CD14-positive monocyte (primary cell): ENCODE results near the gene S100A1. TPM values are rescaled to one million over a fixed set of nuclear protein-coding genes. Genes with fewer than 3 reads are reported as not detected.
A peak's percentile ranks its signal among the peaks of the same experiment; 100 is the strongest.

Source experiments
- DNase-seq, 3 donors: peaks; one replicate each; pipeline ENCODE4 v3.0.0-alpha.2; 2011 to 2022
- H2AFZ ChIP-seq: 2 replicates; pipeline ENCODE4 v1.6.0; 2012; ENCODE audit warnings: mild to moderate bottlenecking, low read depth, low read length, inconsistent platforms; ENCODE audit not compliant: insufficient read depth, poor library complexity, severe bottlenecking
- H3K27ac ChIP-seq, 2 donors: 1 replicate in 1 of 2; 2 replicates in 1 of 2; pipeline ENCODE4 v1.5.1; 2012 to 2013; ENCODE audit warnings: low read length in 2 of 2, control low read depth in 1 of 2, inconsistent platforms in 1 of 2, low read depth in 1 of 2, mild to moderate bottlenecking in 1 of 2
- H3K27me3 ChIP-seq, 2 donors: one replicate each; pipeline versions ENCODE4 v1.6.0 to v1.6.1; 2011 to 2013; ENCODE audit warnings: low read length in 2 of 2; ENCODE audit not compliant: control insufficient read depth in 2 of 2, insufficient read depth in 2 of 2
- H3K36me3 ChIP-seq, 2 donors: replicated peaks in 1 of 2; 1 replicate in 1 of 2; 2 replicates in 1 of 2; pipeline versions ENCODE4 v1.5.1 to v1.6.1; 2012 to 2013; ENCODE audit warnings: low read length in 2 of 2, control low read depth in 1 of 2, inconsistent platforms in 1 of 2, mild to moderate bottlenecking in 1 of 2; ENCODE audit not compliant: insufficient read depth in 2 of 2, control insufficient read depth in 1 of 2
- H3K4me1 ChIP-seq, 2 donors: 1 replicate in 1 of 2; 2 replicates in 1 of 2; pipeline versions ENCODE4 v1.5.1 to v1.6.1; 2012 to 2013; ENCODE audit warnings: low read length in 2 of 2, control low read depth in 1 of 2, inconsistent platforms in 1 of 2, mild to moderate bottlenecking in 1 of 2, moderate library complexity in 1 of 2; ENCODE audit not compliant: insufficient read depth in 2 of 2, control insufficient read depth in 1 of 2
- H3K4me2 ChIP-seq: replicated peaks from 2 replicates; pipeline ENCODE3; 2012; ENCODE audit warnings: low read length, moderate library complexity, mild to moderate bottlenecking; ENCODE audit not compliant: poor library complexity, severe bottlenecking; ENCODE audit errors: extremely low read depth
- H3K4me3 ChIP-seq, 3 experiments: fragments of 200-600 bp in 1 of 3; sonication (generic) in 1 of 3; replicated peaks in 1 of 3; 1 replicate in 2 of 3; 2 replicates in 1 of 3; pipeline ENCODE4 v1.5.1; 2011 to 2013; ENCODE audit warnings: low read length in 3 of 3, mild to moderate bottlenecking in 3 of 3, control low read depth in 2 of 3, low read depth in 2 of 3, inconsistent platforms in 1 of 3, moderate library complexity in 1 of 3
- H3K79me2 ChIP-seq: 2 replicates; pipeline ENCODE4 v1.6.0; 2012; ENCODE audit warnings: mild to moderate bottlenecking, control low read depth, inconsistent platforms, low read length, moderate library complexity; ENCODE audit not compliant: insufficient read depth
- H3K9ac ChIP-seq: 2 replicates; pipeline ENCODE4 v1.6.0; 2017; ENCODE audit warnings: low read length, mild to moderate bottlenecking; ENCODE audit not compliant: insufficient read depth, poor library complexity, severe bottlenecking
- H3K9me3 ChIP-seq, 2 donors: replicated peaks in 1 of 2; 1 replicate in 1 of 2; 2 replicates in 1 of 2; pipeline versions ENCODE4 v1.5.1 to v1.6.1; 2012 to 2013; ENCODE audit warnings: low read length in 2 of 2, control low read depth in 1 of 2; ENCODE audit not compliant: control insufficient read depth in 1 of 2, insufficient read depth in 1 of 2
- H4K20me1 ChIP-seq: 2 replicates; pipeline ENCODE4 v1.6.0; 2012; ENCODE audit warnings: mild to moderate bottlenecking, low read length, control low read depth, moderate library complexity; ENCODE audit not compliant: insufficient read depth
- H3K27ac Mint-ChIP-seq, 7 donors: one replicate each; pipeline ENCODE4 v1.8.0; 2020; ENCODE audit warnings: mild to moderate bottlenecking in 7 of 7, mixed read lengths in 7 of 7, moderate library complexity in 6 of 7, inconsistent platforms in 2 of 7
- H3K27me3 Mint-ChIP-seq, 3 donors: one replicate each; pipeline ENCODE4 v1.8.0; 2021 to 2022; ENCODE audit warnings: low read depth in 3 of 3, mild to moderate bottlenecking in 3 of 3, mixed read lengths in 3 of 3, moderate library complexity in 3 of 3, inconsistent platforms in 1 of 3
- H3K36me3 Mint-ChIP-seq, 2 donors: one replicate each; pipeline ENCODE4 v1.8.0; 2020; ENCODE audit warnings: mixed read lengths in 2 of 2, inconsistent platforms in 1 of 2, mild to moderate bottlenecking in 1 of 2
- H3K4me1 Mint-ChIP-seq: one replicate; pipeline ENCODE4 v1.8.0; 2020; ENCODE audit warnings: mild to moderate bottlenecking, mixed read lengths
- H3K4me3 Mint-ChIP-seq, 2 donors: one replicate each; pipeline ENCODE4 v1.8.0; 2020; ENCODE audit warnings: mild to moderate bottlenecking in 2 of 2, mixed read lengths in 2 of 2, moderate library complexity in 1 of 2
- H3K9me3 Mint-ChIP-seq, 7 donors: one replicate each; pipeline ENCODE4 v1.8.0; 2020 to 2022; ENCODE audit warnings: mixed read lengths in 7 of 7, mild to moderate bottlenecking in 6 of 7, moderate library complexity in 6 of 7, inconsistent platforms in 2 of 7
- WGBS: methylation state at CpG from one replicate; pipeline ENCODE4 v1.1.5; 2013; ENCODE audit warnings: missing lambda C conversion rate; ENCODE audit not compliant: insufficient coverage; 5-methylcytosine and 5-hydroxymethylcytosine counted together
- intact Hi-C, 2 donors: fragments of 100-400 bp; cut with micrococcal nuclease; formaldehyde crosslinking; loops; one replicate each; pipeline versions ENCODE4 v1.15.0 to v1.15.1; 2023
- polyA plus RNA-seq, 3 donors: library from polyadenylated mRNA; depleted of rRNA in 1 of 3; unstranded in 2 of 3; stranded (reverse) in 1 of 3; fragments of 300-500 nt in 2 of 3; fragments of >200 nt in 1 of 3; fragmentation: Illumina TruSeq in 2 of 3; gene quantifications; 1 replicate in 2 of 3; 2 replicates in 1 of 3; pipeline ENCODE4 v1.2.3, GENCODE V29; 2012 to 2021
- TF ChIP-seq, protein P1 (sequence below): fragments of 200-600 bp; IDR thresholded peaks from one replicate; pipeline ENCODE4 v1.8.0; 2022; ENCODE audit warnings: antibody characterized with exemption, mild to moderate bottlenecking

Gene S100A1
- polyA plus RNA-seq, 3 donors, result not detected

DNA sequence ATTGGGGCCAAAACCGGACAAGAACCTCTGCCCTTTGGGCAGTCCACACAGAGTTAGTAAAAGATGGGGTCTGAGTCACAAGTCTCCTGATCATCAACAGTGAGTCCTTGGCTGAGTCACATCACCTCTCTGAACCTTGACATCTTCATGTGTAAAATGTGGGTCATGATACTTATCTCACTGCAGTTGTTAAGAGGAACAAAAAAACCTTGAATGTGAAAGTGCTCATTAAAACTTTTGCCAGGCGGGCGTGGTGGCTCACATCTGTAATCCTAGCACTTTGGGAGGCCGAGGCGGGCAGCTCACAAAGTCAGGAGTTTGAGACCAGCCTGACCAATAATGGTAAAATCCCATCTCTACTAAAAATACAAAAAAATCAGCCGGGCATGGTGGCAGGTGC, 31.0 kb upstream of the S100A1 start:
- peak overlapping the region in 5 of 7 donors; percentile 2 to 85 (median 77) for H3K27ac Mint-ChIP-seq
- H3K36me3 Mint-ChIP-seq, result no peaks in the 10 kb centered on the region
- no peaks in the 10 kb centered on the region for H3K27me3 ChIP-seq
- H3K4me3 ChIP-seq, result no peak overlapping the region
- no peak overlapping the region for H2AFZ ChIP-seq
- peaks cover 47% of the 10 kb centered on the region for H3K4me1 Mint-ChIP-seq
- WGBS, result 76% methylated on average over 3 of the region's 6 CpGs
- no peak overlapping the region for H3K9ac ChIP-seq
- H3K4me2 ChIP-seq, result no peak overlapping the region
- no peaks in the 10 kb centered on the region for H3K9me3 ChIP-seq
- TF ChIP-seq, protein P1, sequence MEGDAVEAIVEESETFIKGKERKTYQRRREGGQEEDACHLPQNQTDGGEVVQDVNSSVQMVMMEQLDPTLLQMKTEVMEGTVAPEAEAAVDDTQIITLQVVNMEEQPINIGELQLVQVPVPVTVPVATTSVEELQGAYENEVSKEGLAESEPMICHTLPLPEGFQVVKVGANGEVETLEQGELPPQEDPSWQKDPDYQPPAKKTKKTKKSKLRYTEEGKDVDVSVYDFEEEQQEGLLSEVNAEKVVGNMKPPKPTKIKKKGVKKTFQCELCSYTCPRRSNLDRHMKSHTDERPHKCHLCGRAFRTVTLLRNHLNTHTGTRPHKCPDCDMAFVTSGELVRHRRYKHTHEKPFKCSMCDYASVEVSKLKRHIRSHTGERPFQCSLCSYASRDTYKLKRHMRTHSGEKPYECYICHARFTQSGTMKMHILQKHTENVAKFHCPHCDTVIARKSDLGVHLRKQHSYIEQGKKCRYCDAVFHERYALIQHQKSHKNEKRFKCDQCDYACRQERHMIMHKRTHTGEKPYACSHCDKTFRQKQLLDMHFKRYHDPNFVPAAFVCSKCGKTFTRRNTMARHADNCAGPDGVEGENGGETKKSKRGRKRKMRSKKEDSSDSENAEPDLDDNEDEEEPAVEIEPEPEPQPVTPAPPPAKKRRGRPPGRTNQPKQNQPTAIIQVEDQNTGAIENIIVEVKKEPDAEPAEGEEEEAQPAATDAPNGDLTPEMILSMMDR, result no peak
- intact Hi-C loops, result loop anchor here in 1 of 2 donors (5.0 kb wide), 1 partner anchor 35 kb away; the partner anchor contains the start of gene CHTOP
- H3K4me1 ChIP-seq, result peaks cover 24 to 39% of the 10 kb centered on the region in 2 donors
- H3K4me3 Mint-ChIP-seq, result no peak overlapping the region
- H3K79me2 ChIP-seq, result no peaks in the 10 kb centered on the region
- no peaks in the 10 kb centered on the region for H3K36me3 ChIP-seq
- no peaks in the 10 kb centered on the region for H3K9me3 Mint-ChIP-seq
- H3K27ac ChIP-seq, result no peak overlapping the region
- H3K27me3 Mint-ChIP-seq, result peaks cover 2 to 3% (median 2%) of the 10 kb centered on the region in 3 donors
- no peaks in the 10 kb centered on the region for H4K20me1 ChIP-seq
- DNase-seq, result peak; percentile 49 to 81 (median 66)

DNA sequence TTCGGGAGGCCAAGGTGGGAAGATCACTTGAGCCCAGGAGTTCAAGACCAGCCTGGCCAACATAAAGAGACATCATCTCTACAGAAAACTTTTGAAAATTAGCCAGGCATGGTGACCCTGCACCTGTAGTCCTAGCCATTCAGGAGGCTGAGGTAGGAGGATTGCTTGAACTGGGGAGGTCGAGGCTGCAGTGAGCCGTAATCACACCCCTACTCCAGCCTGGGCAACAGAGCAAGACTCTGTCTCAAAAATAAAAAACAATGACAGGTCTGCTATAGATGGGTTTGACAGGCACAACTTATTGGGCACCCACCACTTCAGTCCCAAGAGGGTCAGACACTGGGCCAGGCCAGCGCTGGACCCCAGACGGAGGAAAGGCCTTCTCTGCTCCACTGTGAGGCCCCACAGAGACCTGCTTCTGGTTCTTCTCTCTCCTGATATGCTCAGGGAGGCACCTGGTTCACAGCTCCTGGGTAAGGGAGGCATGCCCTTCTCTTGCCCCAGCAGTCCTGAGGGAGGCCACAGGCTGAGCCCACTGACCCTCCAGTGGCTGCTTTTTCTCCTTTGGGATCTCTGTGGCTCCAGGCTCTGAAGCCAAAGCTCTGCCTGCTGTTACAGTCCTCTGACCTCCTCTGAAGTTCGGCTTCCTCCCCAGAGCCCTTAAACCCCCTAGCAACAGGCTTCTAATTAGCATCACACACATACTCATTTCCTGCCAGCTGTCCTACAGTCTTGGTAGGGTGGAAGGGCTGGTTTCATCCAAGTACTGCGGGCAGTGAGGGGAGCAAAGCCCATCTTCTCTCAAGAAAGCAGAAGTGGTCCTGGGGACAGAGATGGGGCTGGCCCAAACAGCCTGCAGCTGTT, 29.7 kb upstream of the S100A1 start:
- H2AFZ ChIP-seq, result peak overlapping the region; percentile 72
- peak overlapping the region; percentile 15 for H3K4me2 ChIP-seq
- H3K27ac ChIP-seq, result peak overlapping the region; percentile 18 to 26

More for the DNA sequence above, 29.7 kb upstream of the S100A1 start:
- H3K4me3 Mint-ChIP-seq, result no peak overlapping the region
- no peaks in the 10 kb centered on the region for H4K20me1 ChIP-seq
- intact Hi-C loops, result loop anchor here in 1 of 2 donors (5.0 kb wide), 1 partner anchor 34 kb away; the partner anchor contains the start of gene CHTOP
- H3K9me3 ChIP-seq, result no peaks in the 10 kb centered on the region
- peak overlapping the region in 6 of 7 donors; percentile 66 to 89 (median 83) for H3K27ac Mint-ChIP-seq
- H3K79me2 ChIP-seq, result no peaks in the 10 kb centered on the region
- peak; percentile 63 to 81 (median 67) for DNase-seq
- H3K9me3 Mint-ChIP-seq, result no peaks in the 10 kb centered on the region
- TF ChIP-seq, protein P1, result no peak
- H3K4me3 ChIP-seq, result no peak overlapping the region
- no CpG with 5 or more reads among the region's 7 CpGs for WGBS
- peaks cover 26 to 43% of the 10 kb centered on the region in 2 donors for H3K4me1 ChIP-seq
- peaks cover 2 to 3% (median 3%) of the 10 kb centered on the region in 3 donors for H3K27me3 Mint-ChIP-seq
- H3K4me1 Mint-ChIP-seq, result peaks cover 54% of the 10 kb centered on the region
- no peaks in the 10 kb centered on the region for H3K36me3 ChIP-seq
- no peaks in the 10 kb centered on the region for H3K36me3 Mint-ChIP-seq
- no peaks in the 10 kb centered on the region for H3K27me3 ChIP-seq
- H3K9ac ChIP-seq, result no peak overlapping the region
